Neural cell (in vitro differentiated cells): ENCODE results near the gene TEKT5. TPM values are rescaled to one million over a fixed set of nuclear protein-coding genes. Genes with fewer than 3 reads are reported as not detected.

Experiments used
- H2AFZ ChIP-seq: fragments of 200-600, 300-800 bp; sonication (generic), shearing (Covaris generic); 2 replicates; pipeline ENCODE4 v1.6.0; 2014; ENCODE audit warnings: low read depth, mild to moderate bottlenecking, antibody characterized with exemption, low read length, moderate library complexity
- H3F3A ChIP-seq: fragments of 200-600 bp; shearing (Covaris generic); 2 replicates; pipeline ENCODE4 v1.6.1; 2016; ENCODE audit warnings: mild to moderate bottlenecking, moderate library complexity, mixed read lengths, antibody characterized with exemption, low read length; ENCODE audit not compliant: insufficient read depth, poor library complexity, severe bottlenecking
- H3K27ac ChIP-seq: fragments of 200-600, 300-800 bp; sonication (generic), shearing (Covaris generic); 2 replicates; pipeline ENCODE4 v1.5.1; 2014; ENCODE audit warnings: mild to moderate bottlenecking, low read length, moderate library complexity
- H3K27me3 ChIP-seq: fragments of 300-800, 200-600 bp; sonication (generic), shearing (Covaris generic); 2 replicates; pipeline ENCODE4 v1.6.0; 2014; ENCODE audit warnings: mild to moderate bottlenecking, low read depth, low read length, moderate library complexity; ENCODE audit not compliant: insufficient read depth
- H3K36me3 ChIP-seq: fragments of 300-800, 200-600 bp; sonication (generic), shearing (Covaris generic); 2 replicates; pipeline ENCODE4 v1.5.1; 2014; ENCODE audit warnings: mild to moderate bottlenecking, antibody characterized with exemption, low read length, moderate library complexity; ENCODE audit not compliant: insufficient read depth
- H3K4me2 ChIP-seq: fragments of 300-800, 200-600 bp; sonication (generic), shearing (Covaris generic); 2 replicates; pipeline ENCODE4 v1.6.0; 2014; ENCODE audit warnings: mild to moderate bottlenecking, low read length
- H3K4me3 ChIP-seq: fragments of 300-800, 200-600 bp; sonication (generic), shearing (Covaris generic); 2 replicates; pipeline ENCODE4 v1.5.1; 2014; ENCODE audit warnings: mild to moderate bottlenecking, low read length, moderate library complexity
- H3K79me2 ChIP-seq: fragments of 200-600 bp; shearing (Covaris generic); replicated peaks from 2 replicates; pipeline ENCODE4 v1.6.0; 2014; ENCODE audit warnings: mild to moderate bottlenecking, low read length, moderate library complexity; ENCODE audit not compliant: insufficient read depth
- H3K9ac ChIP-seq: fragments of 300-800, 200-600 bp; sonication (generic), shearing (Covaris generic); 2 replicates; pipeline ENCODE4 v1.6.1; 2016; ENCODE audit warnings: mild to moderate bottlenecking, low read length, mixed read lengths
- H3K9me2 ChIP-seq: fragments of 200-600 bp; shearing (Covaris generic); 2 replicates; pipeline ENCODE4 v1.6.1; 2016; ENCODE audit warnings: mild to moderate bottlenecking, low read length, mixed read lengths; ENCODE audit not compliant: insufficient read depth
- H3K9me3 ChIP-seq: fragments of 200-600, 300-800 bp; sonication (generic), shearing (Covaris generic); 2 replicates; pipeline ENCODE4 v1.6.1; 2016; ENCODE audit warnings: mild to moderate bottlenecking, mixed run types, low read length, moderate library complexity, mixed read lengths
- H4K20me1 ChIP-seq: fragments of 200-600 bp; shearing (Covaris generic); 2 replicates; pipeline ENCODE4 v1.6.1; 2016; ENCODE audit warnings: mild to moderate bottlenecking, mixed run types; ENCODE audit not compliant: insufficient read depth
- EP300 ChIP-seq: fragments of 450-650 bp; conservative IDR thresholded peaks from 2 replicates; pipeline ENCODE4 v1.6.1; 2014; ENCODE audit warnings: antibody characterized with exemption, mild to moderate bottlenecking, moderate library complexity; ENCODE audit not compliant: poor library complexity, severe bottlenecking
- EZH2 ChIP-seq: fragments of 200-600, 300-800 bp; shearing (Covaris generic), sonication (generic); IDR thresholded peaks from 2 replicates; pipeline ENCODE4 v1.6.1; 2014; ENCODE audit warnings: antibody characterized with exemption, low read length, borderline replicate concordance, mild to moderate bottlenecking; ENCODE audit not compliant: insufficient read depth, poor library complexity, severe bottlenecking
- MXI1 ChIP-seq: fragments of 450-650 bp; conservative IDR thresholded peaks from 2 replicates; pipeline ENCODE4 v1.6.1; 2014; ENCODE audit warnings: antibody characterized with exemption, mild to moderate bottlenecking; ENCODE audit not compliant: poor library complexity, severe bottlenecking
- POLR2AphosphoS5 ChIP-seq: IDR thresholded peaks from 2 replicates; pipeline ENCODE4 v1.6.1; 2012
- RAD21 ChIP-seq: fragments of 450-650 bp; conservative IDR thresholded peaks from 2 replicates; pipeline ENCODE4 v1.6.1; 2014; ENCODE audit warnings: antibody characterized with exemption, mild to moderate bottlenecking, moderate library complexity
- SMC3 ChIP-seq: fragments of 450-650 bp; conservative IDR thresholded peaks from 2 replicates; pipeline ENCODE4 v1.6.1; 2014; ENCODE audit warnings: antibody characterized with exemption, mild to moderate bottlenecking, moderate library complexity; ENCODE audit not compliant: poor library complexity
- TAF1 ChIP-seq: IDR thresholded peaks from 2 replicates; pipeline ENCODE4 v1.6.1; 2012; ENCODE audit warnings: low read depth
- polyA plus RNA-seq: library from polyadenylated mRNA; depleted of rRNA; stranded (reverse); fragments of >200 nt; gene quantifications from 2 replicates; pipeline ENCODE4 v1.2.3, GENCODE V29; 2014
- TF ChIP-seq, protein P1 (sequence below): fragments of 450-650 bp; IDR thresholded peaks from 2 replicates; pipeline ENCODE4 v1.5.1; 2014; ENCODE audit warnings: antibody characterized with exemption, mild to moderate bottlenecking, moderate library complexity; ENCODE audit not compliant: poor library complexity, severe bottlenecking
- TF ChIP-seq, protein P2 (sequence below): IDR thresholded peaks from 2 replicates; pipeline ENCODE4 v1.6.1; 2012; ENCODE audit warnings: borderline replicate concordance

Gene TEKT5
- polyA plus RNA-seq, 1 donor from 2014 or later: not detected

DNA sequence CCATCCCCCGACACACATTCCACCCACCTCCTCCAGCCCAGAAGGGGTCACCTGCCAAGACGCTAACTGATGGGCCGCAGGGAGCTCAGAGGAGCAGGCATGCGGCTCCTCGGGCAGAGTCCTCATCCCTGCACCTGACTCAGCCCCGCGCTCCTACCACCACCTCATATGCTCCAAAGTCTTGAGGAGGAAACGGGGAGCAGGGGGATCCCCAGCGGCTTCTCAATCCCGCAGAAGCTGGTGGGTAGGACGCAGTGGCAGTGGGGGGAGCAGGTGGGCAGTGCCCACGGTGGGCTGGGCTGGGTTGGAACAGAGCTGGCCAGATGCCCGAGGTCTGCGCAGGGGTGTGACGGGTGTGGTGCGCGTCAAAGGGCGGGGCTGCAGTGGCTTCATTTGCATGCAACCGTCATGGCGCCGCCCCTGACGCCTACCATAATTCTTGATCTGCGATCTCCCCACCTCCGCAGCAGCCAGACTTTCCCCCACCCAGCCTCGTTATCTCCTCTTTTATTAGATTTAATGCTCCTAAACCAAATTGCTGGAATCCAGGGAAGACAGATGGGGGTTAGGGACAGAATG is 75.4 kb downstream of the TEKT5 start:
- no peaks in the 10 kb centered on the region for H3F3A ChIP-seq
- H2AFZ ChIP-seq: no peak overlapping the region
- H3K27ac ChIP-seq: no peak overlapping the region
- TF ChIP-seq, protein P1, sequence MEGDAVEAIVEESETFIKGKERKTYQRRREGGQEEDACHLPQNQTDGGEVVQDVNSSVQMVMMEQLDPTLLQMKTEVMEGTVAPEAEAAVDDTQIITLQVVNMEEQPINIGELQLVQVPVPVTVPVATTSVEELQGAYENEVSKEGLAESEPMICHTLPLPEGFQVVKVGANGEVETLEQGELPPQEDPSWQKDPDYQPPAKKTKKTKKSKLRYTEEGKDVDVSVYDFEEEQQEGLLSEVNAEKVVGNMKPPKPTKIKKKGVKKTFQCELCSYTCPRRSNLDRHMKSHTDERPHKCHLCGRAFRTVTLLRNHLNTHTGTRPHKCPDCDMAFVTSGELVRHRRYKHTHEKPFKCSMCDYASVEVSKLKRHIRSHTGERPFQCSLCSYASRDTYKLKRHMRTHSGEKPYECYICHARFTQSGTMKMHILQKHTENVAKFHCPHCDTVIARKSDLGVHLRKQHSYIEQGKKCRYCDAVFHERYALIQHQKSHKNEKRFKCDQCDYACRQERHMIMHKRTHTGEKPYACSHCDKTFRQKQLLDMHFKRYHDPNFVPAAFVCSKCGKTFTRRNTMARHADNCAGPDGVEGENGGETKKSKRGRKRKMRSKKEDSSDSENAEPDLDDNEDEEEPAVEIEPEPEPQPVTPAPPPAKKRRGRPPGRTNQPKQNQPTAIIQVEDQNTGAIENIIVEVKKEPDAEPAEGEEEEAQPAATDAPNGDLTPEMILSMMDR: no peak
- TF ChIP-seq MXI1 (no peak), TAF1 (no peak), POLR2AphosphoS5 (no peak), SMC3 (no peak), EP300 (no peak), EZH2 (no peak), RAD21 (no peak)
- TF ChIP-seq, protein P2, sequence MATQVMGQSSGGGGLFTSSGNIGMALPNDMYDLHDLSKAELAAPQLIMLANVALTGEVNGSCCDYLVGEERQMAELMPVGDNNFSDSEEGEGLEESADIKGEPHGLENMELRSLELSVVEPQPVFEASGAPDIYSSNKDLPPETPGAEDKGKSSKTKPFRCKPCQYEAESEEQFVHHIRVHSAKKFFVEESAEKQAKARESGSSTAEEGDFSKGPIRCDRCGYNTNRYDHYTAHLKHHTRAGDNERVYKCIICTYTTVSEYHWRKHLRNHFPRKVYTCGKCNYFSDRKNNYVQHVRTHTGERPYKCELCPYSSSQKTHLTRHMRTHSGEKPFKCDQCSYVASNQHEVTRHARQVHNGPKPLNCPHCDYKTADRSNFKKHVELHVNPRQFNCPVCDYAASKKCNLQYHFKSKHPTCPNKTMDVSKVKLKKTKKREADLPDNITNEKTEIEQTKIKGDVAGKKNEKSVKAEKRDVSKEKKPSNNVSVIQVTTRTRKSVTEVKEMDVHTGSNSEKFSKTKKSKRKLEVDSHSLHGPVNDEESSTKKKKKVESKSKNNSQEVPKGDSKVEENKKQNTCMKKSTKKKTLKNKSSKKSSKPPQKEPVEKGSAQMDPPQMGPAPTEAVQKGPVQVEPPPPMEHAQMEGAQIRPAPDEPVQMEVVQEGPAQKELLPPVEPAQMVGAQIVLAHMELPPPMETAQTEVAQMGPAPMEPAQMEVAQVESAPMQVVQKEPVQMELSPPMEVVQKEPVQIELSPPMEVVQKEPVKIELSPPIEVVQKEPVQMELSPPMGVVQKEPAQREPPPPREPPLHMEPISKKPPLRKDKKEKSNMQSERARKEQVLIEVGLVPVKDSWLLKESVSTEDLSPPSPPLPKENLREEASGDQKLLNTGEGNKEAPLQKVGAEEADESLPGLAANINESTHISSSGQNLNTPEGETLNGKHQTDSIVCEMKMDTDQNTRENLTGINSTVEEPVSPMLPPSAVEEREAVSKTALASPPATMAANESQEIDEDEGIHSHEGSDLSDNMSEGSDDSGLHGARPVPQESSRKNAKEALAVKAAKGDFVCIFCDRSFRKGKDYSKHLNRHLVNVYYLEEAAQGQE: no peak
- no peaks in the 10 kb centered on the region for H3K27me3 ChIP-seq
- no peak overlapping the region for H3K4me2 ChIP-seq
- no peaks in the 10 kb centered on the region for H4K20me1 ChIP-seq
- H3K79me2 ChIP-seq: no peaks in the 10 kb centered on the region
- H3K4me3 ChIP-seq: no peak overlapping the region
- no peaks in the 10 kb centered on the region for H3K9me2 ChIP-seq
- no peaks in the 10 kb centered on the region for H3K9me3 ChIP-seq
- H3K9ac ChIP-seq: no peak overlapping the region
- H3K36me3 ChIP-seq: no peaks in the 10 kb centered on the region

DNA sequence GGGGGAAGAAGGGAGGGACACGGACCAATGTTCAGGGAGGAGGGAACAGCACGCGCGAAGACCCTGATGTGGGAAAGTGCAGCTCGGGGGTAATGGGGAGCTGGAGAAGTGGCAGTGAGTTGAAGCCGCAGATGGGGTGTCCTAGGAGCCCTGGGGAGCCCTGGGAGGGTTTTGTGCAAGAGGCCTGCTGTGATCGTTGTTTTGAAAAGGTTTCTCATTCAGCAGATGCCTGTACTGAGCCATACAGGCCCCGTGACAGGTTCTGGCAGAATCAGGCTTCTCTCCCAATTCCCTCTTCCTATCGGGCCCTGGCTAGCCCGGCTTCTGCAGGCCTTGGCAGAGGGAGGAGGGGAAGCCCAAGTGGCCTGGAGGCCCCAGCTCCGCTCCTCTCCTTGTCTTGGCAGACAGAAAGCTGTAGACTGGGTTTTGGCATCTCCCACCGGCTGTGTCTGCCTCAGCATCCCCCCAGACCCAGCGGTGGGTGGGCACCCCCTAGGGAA is 76.0 kb downstream of the TEKT5 start:
- H4K20me1 ChIP-seq: no peaks in the 10 kb centered on the region
- no peak overlapping the region for H3K4me2 ChIP-seq
- H3F3A ChIP-seq: no peaks in the 10 kb centered on the region
- no peaks in the 10 kb centered on the region for H3K79me2 ChIP-seq
- no peak overlapping the region for H3K4me3 ChIP-seq
- H3K36me3 ChIP-seq: no peaks in the 10 kb centered on the region
- no peaks in the 10 kb centered on the region for H3K9me3 ChIP-seq
- H3K9me2 ChIP-seq: no peaks in the 10 kb centered on the region
- H3K27me3 ChIP-seq: no peaks in the 10 kb centered on the region
- no peak overlapping the region for H2AFZ ChIP-seq
- no peak overlapping the region for H3K9ac ChIP-seq
- no peak overlapping the region for H3K27ac ChIP-seq
- TF ChIP-seq, protein P1: no peak
- TF ChIP-seq RAD21: no peak
- TF ChIP-seq EZH2: no peak
- TF ChIP-seq EP300: no peak
- TF ChIP-seq, protein P2: no peak
- no peak for TF ChIP-seq POLR2AphosphoS5
- TF ChIP-seq TAF1: no peak
- no peak for TF ChIP-seq SMC3
- no peak for TF ChIP-seq MXI1
